GM12872 (cell line): Measurements from ENCODE around the gene MAP3K9.

Experiments used
- TF ChIP-seq, protein P1 (sequence below): IDR thresholded peaks from 3 replicates; pipeline ENCODE4 v1.5.1; 2011; ENCODE audit warnings: low read depth, mild to moderate bottlenecking, low read length, moderate library complexity; ENCODE audit not compliant: insufficient read depth

Gene MAP3K9

DNA sequence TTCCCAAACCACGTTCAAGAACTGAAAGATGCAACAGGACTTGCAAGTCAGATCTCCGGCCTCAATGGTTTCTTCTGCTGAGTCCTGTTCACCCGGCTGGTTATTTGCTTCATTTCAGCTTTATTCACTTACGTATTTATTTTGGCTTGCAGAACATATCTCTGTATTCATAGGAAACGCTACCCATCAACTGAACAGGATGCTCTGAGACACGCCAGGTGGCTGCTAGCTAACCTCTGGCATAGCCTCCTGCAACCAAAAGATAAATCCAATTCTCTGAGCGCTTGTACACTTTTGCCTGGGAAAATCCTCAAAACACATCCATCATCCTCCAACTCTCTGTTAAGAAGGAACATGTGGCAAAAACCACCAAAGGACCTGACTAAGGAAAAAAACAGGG lies 17.3 kb downstream of the MAP3K9 start:
- TF ChIP-seq, protein P1, sequence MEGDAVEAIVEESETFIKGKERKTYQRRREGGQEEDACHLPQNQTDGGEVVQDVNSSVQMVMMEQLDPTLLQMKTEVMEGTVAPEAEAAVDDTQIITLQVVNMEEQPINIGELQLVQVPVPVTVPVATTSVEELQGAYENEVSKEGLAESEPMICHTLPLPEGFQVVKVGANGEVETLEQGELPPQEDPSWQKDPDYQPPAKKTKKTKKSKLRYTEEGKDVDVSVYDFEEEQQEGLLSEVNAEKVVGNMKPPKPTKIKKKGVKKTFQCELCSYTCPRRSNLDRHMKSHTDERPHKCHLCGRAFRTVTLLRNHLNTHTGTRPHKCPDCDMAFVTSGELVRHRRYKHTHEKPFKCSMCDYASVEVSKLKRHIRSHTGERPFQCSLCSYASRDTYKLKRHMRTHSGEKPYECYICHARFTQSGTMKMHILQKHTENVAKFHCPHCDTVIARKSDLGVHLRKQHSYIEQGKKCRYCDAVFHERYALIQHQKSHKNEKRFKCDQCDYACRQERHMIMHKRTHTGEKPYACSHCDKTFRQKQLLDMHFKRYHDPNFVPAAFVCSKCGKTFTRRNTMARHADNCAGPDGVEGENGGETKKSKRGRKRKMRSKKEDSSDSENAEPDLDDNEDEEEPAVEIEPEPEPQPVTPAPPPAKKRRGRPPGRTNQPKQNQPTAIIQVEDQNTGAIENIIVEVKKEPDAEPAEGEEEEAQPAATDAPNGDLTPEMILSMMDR = no peak

DNA sequence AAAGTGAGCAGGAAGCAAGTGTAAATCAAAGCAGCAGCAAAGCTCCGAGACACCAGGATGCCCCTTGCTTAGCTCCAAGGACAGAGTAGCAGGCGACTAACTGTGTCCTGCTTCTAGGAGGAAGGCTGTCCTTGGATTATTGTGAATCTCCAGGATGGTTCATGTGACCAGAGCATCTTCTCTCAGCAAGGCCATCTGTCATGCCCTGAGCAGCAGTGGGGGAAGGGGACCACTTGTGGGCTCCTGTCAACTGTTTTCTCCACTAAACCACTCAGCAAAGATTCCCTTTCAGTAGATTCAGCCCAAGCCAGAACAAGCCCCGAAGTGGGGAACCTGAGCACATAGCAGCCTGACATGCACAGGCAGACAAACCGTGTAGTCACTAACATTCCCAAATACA lies 19.4 kb downstream of the MAP3K9 start:
- TF ChIP-seq, protein P1 = no peak

DNA sequence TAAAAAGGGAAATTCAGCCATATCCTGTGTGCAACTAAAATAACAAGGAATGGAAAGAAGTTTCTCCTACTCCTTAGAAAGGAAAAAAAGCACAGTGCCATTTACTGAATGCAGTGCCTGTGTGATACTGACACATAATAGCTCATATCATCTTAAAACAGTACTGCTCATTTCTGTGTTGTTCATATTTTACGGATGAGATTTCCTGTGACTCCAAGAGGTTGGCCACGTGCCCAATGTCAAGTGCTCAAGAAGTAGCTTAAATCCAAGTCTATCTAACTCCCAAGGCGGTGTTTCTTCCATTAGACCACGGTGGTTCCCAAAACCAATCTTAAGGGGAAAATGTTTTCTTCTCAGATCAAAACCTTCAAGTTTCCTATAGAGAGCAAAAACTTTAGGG lies 20.0 kb downstream of the MAP3K9 start:
- TF ChIP-seq, protein P1 = no peak

DNA sequence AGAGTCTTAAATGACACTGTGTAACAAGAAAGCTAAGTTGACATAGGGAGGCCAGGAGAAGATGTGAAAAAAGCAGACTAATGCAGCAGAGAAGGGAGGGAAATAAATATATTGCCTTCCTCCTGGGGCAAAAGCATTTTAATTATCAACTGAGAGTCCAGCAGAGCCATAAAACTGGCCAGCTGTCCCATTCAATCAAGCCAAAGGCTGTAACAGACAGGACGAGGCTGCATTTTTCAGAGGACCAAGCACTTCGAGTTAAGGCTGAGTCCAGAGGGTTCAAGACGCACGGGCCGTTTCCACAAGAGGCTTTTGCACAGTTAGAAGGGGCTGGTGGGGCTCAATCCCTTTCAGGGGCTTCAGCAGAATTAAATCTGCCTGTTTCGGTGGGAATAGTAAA lies 20.4 kb downstream of the MAP3K9 start:
- TF ChIP-seq, protein P1 = no peak

DNA sequence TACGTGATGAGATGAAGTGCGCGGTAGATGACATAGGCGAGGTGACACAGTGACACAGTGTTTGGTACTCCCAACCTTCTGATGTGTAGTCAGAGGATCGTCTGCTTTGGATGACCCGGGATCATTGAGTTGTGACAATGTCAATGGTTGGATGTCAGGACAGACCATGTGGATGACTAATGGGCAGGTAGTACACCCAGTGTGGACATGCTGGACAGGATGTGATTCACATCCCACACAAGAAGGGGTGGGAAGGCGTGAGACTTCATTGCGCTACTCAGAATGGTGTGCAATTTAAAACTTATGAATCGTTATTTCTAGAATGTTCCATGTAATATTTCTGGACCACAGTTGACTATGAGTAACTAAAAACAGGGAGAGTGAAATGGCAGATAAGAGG lies 23.8 kb downstream of the MAP3K9 start:
- TF ChIP-seq, protein P1 = no peak

DNA sequence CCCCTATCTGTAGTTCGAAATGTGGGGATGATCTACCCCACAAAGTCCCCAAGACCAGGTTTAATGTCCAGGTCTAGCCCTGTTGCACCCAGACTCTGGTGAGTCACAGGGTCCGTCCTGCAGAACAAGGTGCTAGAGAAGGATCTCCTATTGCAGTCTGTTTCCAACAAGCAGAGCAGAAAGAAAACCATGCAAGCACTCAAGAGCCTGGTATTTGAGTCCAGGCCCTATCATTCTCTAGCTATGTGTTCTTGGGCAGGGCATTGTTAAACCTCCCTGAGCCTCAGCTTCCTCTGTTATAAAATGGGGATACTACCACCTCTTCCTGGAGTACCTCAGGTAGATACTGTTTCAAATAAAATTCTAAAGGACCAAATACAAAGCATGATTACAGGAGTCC lies 24.4 kb downstream of the MAP3K9 start:
- TF ChIP-seq, protein P1 = no peak

DNA sequence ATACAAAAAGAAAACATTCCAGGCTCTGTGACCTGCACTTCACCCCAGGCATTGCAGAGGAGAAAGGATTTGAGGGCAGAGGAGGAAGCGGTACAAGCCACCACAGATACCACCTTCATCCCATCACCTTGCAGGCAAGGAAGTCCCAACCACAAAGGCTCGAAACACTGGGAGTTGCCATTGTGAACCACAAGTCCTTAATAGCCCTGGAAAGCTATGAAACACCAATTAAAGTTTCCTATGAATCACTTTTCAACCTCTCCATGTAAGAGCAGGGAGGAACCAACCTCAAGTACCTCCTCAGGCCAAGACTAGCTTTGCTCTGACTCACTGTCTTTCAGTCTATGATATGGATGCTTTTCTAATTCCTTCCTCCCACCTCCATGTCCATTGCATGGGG lies 27.0 kb downstream of the MAP3K9 start:
- TF ChIP-seq, protein P1 = no peak
